Suprapubic skin (tissue), 4 donors: ENCODE results near the gene ABTB1. TPM values are rescaled to one million over a fixed set of nuclear protein-coding genes. Genes with fewer than 3 reads are reported as not detected.

Source experiments
- DNase-seq, 2 donors: peaks; one replicate each; pipeline ENCODE4 v3.0.0-alpha.2; 2019; ENCODE audit warnings: low spot score in 2 of 2
- H3K27ac ChIP-seq: fragments of 200-600 bp; sonication (generic); one replicate; pipeline ENCODE4 v1.5.1; 2019
- H3K27me3 ChIP-seq: fragments of 200-600 bp; sonication (generic); one replicate; pipeline ENCODE4 v1.5.1; 2019
- H3K36me3 ChIP-seq: fragments of 200-600 bp; sonication (generic); one replicate; pipeline ENCODE4 v1.5.1; 2019
- H3K4me1 ChIP-seq: fragments of 200-600 bp; sonication (generic); one replicate; pipeline ENCODE4 v1.5.1; 2019
- H3K4me3 ChIP-seq: fragments of 200-600 bp; sonication (generic); one replicate; pipeline ENCODE4 v1.5.1; 2019; ENCODE audit warnings: mild to moderate bottlenecking
- H3K9me3 ChIP-seq: fragments of 200-600 bp; sonication (generic); one replicate; pipeline ENCODE4 v1.5.1; 2019
- EP300 ChIP-seq: sonication (generic); formaldehyde crosslinking; IDR thresholded peaks from one replicate; pipeline ENCODE4 v1.6.1; 2017; ENCODE audit warnings: antibody characterized with exemption
- POLR2A ChIP-seq, 2 donors: fragments of 450-650 bp; IDR thresholded peaks; one replicate each; pipeline ENCODE4 v1.6.1; 2017; ENCODE audit warnings: antibody characterized with exemption in 2 of 2, mild to moderate bottlenecking in 2 of 2, moderate library complexity in 2 of 2
- POLR2AphosphoS5 ChIP-seq, 3 donors: sonication (generic); formaldehyde crosslinking; IDR thresholded peaks; one replicate each; pipeline ENCODE4 v1.6.1; 2017; ENCODE audit warnings: antibody characterized with exemption in 3 of 3
- WGBS: methylation state at CpG from one replicate; pipeline ENCODE4 v1.1.5; 2018; 5-methylcytosine and 5-hydroxymethylcytosine counted together
- total RNA-seq, 4 donors: library from RNA; depleted of rRNA; stranded (reverse); fragments of >200 nt; gene quantifications; one replicate each; pipeline ENCODE4 v1.1.0, GENCODE V29; 2016
- TF ChIP-seq, protein P1 (sequence below), 2 donors: fragments of 200-600 bp in 1 of 2; fragments of 450-650 bp in 1 of 2; sonication (generic) in 1 of 2; IDR thresholded peaks; one replicate each; pipeline ENCODE4 v1.5.1; 2016 to 2019; ENCODE audit warnings: antibody characterized with exemption in 2 of 2, mild to moderate bottlenecking in 1 of 2, moderate library complexity in 1 of 2

Gene ABTB1
- total RNA-seq, 4 donors from 2014 or later, result 19.9 to 66.1 (median 35.8) TPM

GRCh38 chr3:127663151-127663550, 9.6 kb upstream of the ABTB1 start:
- TF ChIP-seq POLR2A (IDR thresholded peaks at IDR 0.05), result no peak
- no peak for TF ChIP-seq POLR2AphosphoS5 (IDR thresholded peaks at IDR 0.05)
- TF ChIP-seq EP300, result no peak
- TF ChIP-seq, protein P1, sequence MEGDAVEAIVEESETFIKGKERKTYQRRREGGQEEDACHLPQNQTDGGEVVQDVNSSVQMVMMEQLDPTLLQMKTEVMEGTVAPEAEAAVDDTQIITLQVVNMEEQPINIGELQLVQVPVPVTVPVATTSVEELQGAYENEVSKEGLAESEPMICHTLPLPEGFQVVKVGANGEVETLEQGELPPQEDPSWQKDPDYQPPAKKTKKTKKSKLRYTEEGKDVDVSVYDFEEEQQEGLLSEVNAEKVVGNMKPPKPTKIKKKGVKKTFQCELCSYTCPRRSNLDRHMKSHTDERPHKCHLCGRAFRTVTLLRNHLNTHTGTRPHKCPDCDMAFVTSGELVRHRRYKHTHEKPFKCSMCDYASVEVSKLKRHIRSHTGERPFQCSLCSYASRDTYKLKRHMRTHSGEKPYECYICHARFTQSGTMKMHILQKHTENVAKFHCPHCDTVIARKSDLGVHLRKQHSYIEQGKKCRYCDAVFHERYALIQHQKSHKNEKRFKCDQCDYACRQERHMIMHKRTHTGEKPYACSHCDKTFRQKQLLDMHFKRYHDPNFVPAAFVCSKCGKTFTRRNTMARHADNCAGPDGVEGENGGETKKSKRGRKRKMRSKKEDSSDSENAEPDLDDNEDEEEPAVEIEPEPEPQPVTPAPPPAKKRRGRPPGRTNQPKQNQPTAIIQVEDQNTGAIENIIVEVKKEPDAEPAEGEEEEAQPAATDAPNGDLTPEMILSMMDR (IDR thresholded peaks at IDR 0.05), result no peak
- no peak for DNase-seq
- no peaks in the 10 kb centered on the region for H3K27me3 ChIP-seq
- H3K4me1 ChIP-seq, result no peaks in the 10 kb centered on the region
- H3K9me3 ChIP-seq, result no peaks in the 10 kb centered on the region
- no peak overlapping the region for H3K27ac ChIP-seq
- WGBS, result 84% methylated on average over 5 of the region's 5 CpGs
- peaks cover 3% of the 10 kb centered on the region for H3K36me3 ChIP-seq
- no peak overlapping the region for H3K4me3 ChIP-seq

DNA sequence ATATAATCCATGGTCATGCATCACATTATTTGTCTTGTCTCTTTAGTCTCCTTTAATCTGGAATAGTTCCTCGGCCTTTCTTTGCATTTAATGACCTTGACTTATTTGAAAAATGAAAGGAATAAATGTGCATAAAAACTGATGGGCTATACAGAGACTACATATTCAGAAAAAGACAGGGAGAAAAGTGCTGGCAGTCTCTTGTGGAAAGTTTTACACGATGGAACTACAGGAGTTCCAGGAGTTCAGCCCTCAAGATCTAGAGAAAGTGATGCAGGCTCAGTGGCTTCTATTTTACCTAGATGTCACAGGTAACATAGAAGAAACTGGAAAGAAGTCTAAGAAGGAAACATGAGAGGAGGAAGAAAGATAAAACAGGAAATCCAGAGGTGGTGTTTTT, 7.6 kb upstream of the ABTB1 start:
- H3K9me3 ChIP-seq, result no peaks in the 10 kb centered on the region

GRCh38 chr3:127665586-127665985, 7.2 kb upstream of the ABTB1 start:
- Histone ChIP-seq H3K36me3 (peaks cover 3% of the 10 kb centered on the region), H3K9me3 (no peaks in the 10 kb centered on the region), H3K4me3 (no peak overlapping the region), H3K27ac (no peak overlapping the region), H3K27me3 (no peaks in the 10 kb centered on the region), H3K4me1 (no peaks in the 10 kb centered on the region)
- whole genome bisulfite sequencing, result 50% methylated on average over 3 of the region's 3 CpGs
- peak in 1 of 2 donors; percentile 58 for DNase-seq
- TF ChIP-seq EP300 (no peak), POLR2AphosphoS5 (IDR thresholded peaks at IDR 0.05) (no peak), POLR2A (IDR thresholded peaks at IDR 0.05) (no peak)
- TF ChIP-seq, protein P1 (IDR thresholded peaks at IDR 0.05), result no peak

More for the DNA sequence above, 7.6 kb upstream of the ABTB1 start:
- H3K27ac ChIP-seq, result no peak overlapping the region
- H3K4me1 ChIP-seq, result no peaks in the 10 kb centered on the region
- peaks cover 3% of the 10 kb centered on the region for H3K36me3 ChIP-seq
- H3K27me3 ChIP-seq, result no peaks in the 10 kb centered on the region
- no peak for DNase-seq
- TF ChIP-seq, protein P1 (IDR thresholded peaks at IDR 0.05), result no peak
- TF ChIP-seq POLR2AphosphoS5 (IDR thresholded peaks at IDR 0.05), result no peak
- TF ChIP-seq POLR2A (IDR thresholded peaks at IDR 0.05), result no peak
- no peak for TF ChIP-seq EP300
- no peak overlapping the region for H3K4me3 ChIP-seq
- WGBS, result 80% methylated on average over 2 of the region's 2 CpGs

GRCh38 chr3:127666676-127667075, 6.1 kb upstream of the ABTB1 start:
- H3K4me1 ChIP-seq, result peaks cover 3% of the 10 kb centered on the region
- H3K4me3 ChIP-seq, result no peak overlapping the region
- no peaks in the 10 kb centered on the region for H3K9me3 ChIP-seq
- H3K36me3 ChIP-seq, result no peaks in the 10 kb centered on the region
- no peak for TF ChIP-seq POLR2A (IDR thresholded peaks at IDR 0.05)
- peak in 1 of 2 donors; percentile 35 for DNase-seq
- H3K27me3 ChIP-seq, result no peaks in the 10 kb centered on the region
- WGBS, result 89% methylated on average over 2 of the region's 2 CpGs
- H3K27ac ChIP-seq, result no peak overlapping the region

DNA sequence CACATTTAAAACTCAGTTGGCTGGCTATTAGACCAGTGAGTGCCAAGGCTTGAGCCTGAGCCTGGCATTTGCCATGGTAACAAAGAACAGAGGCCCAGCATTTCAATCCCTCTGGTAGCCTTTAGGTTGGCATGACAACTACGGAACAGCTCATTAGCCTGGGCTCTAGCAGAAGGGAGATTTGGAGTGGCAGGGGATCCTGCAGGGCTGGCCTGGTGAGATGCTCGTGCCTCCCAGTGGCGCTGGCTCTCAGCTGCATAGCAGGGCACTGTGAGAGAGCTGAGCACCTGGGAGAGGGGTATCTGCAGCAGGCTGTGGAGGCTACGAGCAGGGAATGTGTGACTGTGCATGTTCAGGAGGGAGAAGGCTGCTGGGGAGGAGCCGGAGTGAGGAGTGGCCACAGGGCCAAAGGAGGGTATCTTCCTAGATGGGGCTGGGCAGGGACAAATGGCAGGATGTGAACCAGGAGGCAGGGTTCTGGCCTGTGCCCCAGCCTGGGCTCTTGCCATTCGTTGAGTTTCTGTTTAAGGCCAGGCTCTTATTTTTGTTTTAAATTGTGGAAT, 5.6 kb upstream of the ABTB1 start:
- Histone ChIP-seq H3K27ac (no peak overlapping the region), H3K4me3 (no peak overlapping the region), H3K36me3 (no peaks in the 10 kb centered on the region), H3K9me3 (no peaks in the 10 kb centered on the region), H3K4me1 (peaks cover 9% of the 10 kb centered on the region), H3K27me3 (no peaks in the 10 kb centered on the region)
- TF ChIP-seq POLR2AphosphoS5 (IDR thresholded peaks at IDR 0.05), result no peak
- TF ChIP-seq, protein P1 (IDR thresholded peaks at IDR 0.05), result no peak
- no peak for TF ChIP-seq EP300
- no peak for TF ChIP-seq POLR2A (IDR thresholded peaks at IDR 0.05)
- DNase-seq, result peak in 1 of 2 donors; percentile 59
- 78% methylated on average over 6 of the region's 6 CpGs for WGBS

DNA sequence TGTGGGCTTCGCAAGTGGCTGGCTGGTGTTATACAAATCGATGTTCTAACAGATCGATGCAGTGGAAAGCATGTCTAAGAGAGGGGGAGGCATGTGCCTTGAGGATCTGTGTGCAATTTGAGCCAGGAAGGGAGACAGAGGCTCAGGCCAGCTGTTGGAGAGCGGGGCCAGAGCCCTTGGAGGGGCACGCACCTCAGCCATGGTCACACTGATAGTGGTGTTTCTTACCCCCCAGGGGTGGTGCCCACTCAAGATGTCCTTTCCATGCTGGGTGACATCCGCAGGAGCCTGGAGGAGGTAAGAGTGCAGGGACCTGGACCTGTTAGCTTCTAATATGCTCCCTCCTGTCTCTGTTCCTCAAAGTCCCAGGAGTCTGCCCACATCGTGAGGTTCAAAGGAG, 3.8 kb upstream of the ABTB1 start:
- TF ChIP-seq POLR2AphosphoS5 (IDR thresholded peaks at IDR 0.05) (no peak), EP300 (no peak), POLR2A (IDR thresholded peaks at IDR 0.05) (no peak)
- Histone ChIP-seq H3K4me3 (no peak overlapping the region), H3K9me3 (no peaks in the 10 kb centered on the region), H3K4me1 (peaks cover 19% of the 10 kb centered on the region), H3K27me3 (no peaks in the 10 kb centered on the region), H3K27ac (no peak overlapping the region), H3K36me3 (no peaks in the 10 kb centered on the region)
- peak in 1 of 2 donors; percentile 13 for DNase-seq
- 93% methylated on average over 4 of the region's 7 CpGs for WGBS
